ENCODE data around the gene MANF.

DNA sequence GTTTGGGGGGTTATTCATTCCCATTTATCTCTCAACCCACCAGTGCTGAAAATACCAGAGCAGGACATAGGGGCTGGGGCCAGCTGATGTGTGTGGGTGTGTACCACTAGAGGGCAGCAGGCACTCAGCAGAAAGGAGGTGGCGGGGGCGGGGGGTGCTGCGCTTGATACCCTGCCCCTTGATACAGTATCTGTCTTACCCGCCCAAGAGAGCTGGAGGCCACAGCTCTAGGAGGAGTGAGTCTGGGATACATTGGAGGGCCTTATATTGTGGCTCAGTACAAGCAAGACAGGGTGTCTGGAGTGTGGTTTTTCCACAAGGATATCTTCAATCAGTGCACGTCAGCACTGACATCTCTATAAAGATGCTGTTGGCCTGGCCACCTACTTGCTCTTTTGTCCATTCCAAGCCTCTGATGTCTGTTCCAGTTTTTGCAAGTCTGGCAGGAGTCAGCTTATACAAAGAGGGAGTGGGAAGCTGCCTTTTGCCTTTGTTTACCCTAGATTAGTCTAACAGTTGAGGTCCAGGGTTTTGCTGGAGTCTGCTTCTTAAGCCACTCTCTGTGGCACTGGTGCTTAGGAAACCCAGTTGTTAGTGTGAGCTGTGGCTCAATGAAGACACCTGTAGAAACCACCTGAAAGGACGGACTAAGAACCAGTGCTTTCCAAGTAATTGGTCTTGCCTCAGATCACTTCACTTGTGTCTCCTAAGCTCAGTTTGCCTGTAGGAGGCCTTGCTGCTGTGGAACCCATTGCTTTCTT is 4.5 kb downstream of the MANF start:
- no peak for TF ChIP-seq POLR2A (IDR thresholded peaks at IDR 0.05)
- TF ChIP-seq, protein P1, sequence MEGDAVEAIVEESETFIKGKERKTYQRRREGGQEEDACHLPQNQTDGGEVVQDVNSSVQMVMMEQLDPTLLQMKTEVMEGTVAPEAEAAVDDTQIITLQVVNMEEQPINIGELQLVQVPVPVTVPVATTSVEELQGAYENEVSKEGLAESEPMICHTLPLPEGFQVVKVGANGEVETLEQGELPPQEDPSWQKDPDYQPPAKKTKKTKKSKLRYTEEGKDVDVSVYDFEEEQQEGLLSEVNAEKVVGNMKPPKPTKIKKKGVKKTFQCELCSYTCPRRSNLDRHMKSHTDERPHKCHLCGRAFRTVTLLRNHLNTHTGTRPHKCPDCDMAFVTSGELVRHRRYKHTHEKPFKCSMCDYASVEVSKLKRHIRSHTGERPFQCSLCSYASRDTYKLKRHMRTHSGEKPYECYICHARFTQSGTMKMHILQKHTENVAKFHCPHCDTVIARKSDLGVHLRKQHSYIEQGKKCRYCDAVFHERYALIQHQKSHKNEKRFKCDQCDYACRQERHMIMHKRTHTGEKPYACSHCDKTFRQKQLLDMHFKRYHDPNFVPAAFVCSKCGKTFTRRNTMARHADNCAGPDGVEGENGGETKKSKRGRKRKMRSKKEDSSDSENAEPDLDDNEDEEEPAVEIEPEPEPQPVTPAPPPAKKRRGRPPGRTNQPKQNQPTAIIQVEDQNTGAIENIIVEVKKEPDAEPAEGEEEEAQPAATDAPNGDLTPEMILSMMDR (IDR thresholded peaks at IDR 0.05), result no peak

All from ovary (tissue), 3 donors.